HG03103 (cell line): Measurements from ENCODE around the gene SF3B2.
"Not testable (repeated sequence)": the region's sequence is repeated elsewhere in the genome, so short reads cannot be mapped to it uniquely, and the experiment has no call there.

Experiments used
- ATAC-seq: cut with Tn5 transposase; IDR thresholded peaks from one replicate; pipeline ENCODE4 v1.9.1; 2021; ENCODE audit warnings: low read depth; ENCODE audit not compliant: unreplicated experiment

The SF3B2 gene, protein sequence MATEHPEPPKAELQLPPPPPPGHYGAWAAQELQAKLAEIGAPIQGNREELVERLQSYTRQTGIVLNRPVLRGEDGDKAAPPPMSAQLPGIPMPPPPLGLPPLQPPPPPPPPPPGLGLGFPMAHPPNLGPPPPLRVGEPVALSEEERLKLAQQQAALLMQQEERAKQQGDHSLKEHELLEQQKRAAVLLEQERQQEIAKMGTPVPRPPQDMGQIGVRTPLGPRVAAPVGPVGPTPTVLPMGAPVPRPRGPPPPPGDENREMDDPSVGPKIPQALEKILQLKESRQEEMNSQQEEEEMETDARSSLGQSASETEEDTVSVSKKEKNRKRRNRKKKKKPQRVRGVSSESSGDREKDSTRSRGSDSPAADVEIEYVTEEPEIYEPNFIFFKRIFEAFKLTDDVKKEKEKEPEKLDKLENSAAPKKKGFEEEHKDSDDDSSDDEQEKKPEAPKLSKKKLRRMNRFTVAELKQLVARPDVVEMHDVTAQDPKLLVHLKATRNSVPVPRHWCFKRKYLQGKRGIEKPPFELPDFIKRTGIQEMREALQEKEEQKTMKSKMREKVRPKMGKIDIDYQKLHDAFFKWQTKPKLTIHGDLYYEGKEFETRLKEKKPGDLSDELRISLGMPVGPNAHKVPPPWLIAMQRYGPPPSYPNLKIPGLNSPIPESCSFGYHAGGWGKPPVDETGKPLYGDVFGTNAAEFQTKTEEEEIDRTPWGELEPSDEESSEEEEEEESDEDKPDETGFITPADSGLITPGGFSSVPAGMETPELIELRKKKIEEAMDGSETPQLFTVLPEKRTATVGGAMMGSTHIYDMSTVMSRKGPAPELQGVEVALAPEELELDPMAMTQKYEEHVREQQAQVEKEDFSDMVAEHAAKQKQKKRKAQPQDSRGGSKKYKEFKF

DNA sequence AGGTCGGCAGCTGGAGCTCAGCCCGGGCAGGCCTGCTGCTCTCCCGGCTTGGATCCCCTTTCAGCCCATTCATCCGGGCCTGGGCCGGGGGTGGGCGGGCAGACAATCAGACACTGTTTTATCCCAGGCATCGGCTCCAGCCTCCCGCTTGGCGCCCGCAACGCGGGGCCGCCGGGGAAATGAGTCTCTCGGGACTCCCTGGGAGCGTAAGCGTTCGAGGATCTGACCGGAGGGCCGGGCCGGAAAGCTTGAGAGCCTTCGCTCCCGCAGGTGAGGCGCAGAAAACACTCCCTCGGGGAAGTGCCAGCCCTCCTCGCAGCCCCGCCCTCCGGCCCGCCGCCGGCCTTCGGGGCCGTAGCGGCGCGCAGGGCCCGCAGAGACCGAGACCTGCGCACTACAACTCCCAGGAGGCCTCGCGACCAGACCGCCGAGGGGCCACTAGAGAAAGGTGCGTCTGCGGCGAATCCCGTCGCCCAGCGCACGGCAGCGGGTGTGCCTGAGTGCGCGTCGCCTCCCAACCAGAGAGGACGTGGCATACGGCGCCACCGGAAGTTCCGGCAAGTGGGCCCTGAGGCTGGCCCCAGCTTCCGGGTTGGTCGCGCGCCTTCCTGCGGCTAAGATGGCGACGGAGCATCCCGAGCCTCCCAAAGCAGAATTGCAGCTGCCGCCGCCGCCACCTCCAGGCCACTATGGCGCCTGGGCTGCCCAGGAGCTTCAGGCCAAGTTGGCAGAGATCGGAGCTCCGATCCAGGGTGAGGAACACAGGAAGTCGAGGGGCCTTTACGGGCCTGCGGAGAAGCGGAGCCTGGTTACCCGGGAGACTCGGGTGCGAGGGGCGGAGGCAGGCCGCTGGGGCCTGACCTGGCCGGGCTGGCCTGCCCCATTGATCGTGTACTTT, at the start of gene SF3B2:
TSS of gene SF3B2 (plus strand) at position 599 of the 898 bp plus-strand sequence. CDS start at position 620, 21 bp downstream.
- ATAC-seq, result peak; percentile 87

DNA sequence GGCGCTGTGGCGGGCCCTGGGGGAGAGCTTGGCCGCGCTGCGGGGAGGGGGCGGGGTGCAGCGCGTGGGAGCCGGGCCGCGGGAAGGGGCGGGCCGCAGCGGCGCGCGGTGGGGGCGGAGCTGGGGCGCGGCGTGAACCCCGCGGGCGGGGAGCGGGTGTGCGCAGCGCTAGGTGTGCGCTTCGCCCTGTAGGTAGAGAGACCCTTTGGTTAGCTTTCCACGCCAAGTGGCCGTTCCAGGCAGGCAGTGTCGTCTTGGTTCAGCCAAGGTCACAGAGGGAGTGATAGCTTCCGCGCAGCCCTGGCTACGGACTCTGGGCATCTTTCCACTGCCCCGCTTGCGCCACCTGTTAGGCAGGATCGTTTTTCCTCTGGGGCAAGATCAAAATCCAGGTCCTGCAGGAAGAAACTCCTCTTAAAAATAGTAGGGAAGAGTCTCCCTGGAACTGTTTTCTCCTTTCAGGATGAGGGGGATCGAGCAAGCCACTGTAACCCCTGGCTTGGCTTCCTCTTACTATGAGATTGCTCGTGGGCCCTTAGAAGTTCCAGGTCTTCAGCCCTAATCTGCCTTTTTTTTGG, 49.4 kb upstream of the SF3B2 start:
- ATAC-seq, result peak; percentile 34

DNA sequence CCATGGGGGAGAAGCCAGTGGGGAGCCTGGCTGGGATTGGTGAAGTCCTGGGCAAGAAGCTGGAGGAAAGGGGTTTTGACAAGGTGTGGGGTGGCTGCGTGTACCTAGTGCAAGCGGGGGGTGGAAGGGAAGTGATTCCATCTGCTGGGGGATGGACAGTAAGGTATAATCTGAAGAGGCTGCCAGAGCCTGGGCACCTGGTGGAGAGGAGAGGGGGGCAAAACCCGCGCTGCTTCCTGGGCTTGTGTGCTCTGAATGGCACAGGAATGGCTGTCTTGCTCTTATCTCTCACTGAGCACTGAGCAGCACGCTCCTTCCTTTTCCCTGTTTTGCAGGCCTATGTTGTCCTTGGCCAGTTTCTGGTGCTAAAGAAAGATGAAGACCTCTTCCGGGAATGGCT, 48.9 kb upstream of the SF3B2 start:
- ATAC-seq, result no peak

DNA sequence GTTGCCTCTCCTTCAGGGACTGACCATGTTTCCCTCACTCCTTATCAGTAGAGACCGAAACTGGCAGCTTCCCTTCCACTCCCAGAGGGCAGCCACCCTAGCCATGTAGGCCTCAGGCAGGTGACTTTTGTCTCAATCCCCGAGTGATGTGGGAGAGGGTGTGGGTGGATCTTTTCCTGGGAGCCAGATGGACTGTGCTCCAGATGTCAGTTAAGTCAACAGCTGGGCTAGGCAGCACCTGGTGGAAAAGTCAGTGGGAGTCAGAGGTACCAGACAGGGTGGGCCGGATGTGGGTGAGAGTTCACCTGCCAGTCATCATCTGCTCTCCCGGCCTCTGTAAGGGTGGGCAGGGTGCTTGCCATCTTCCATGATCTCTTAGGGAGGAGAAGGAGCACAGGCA, 48.0 kb upstream of the SF3B2 start:
- ATAC-seq, result no peak

DNA sequence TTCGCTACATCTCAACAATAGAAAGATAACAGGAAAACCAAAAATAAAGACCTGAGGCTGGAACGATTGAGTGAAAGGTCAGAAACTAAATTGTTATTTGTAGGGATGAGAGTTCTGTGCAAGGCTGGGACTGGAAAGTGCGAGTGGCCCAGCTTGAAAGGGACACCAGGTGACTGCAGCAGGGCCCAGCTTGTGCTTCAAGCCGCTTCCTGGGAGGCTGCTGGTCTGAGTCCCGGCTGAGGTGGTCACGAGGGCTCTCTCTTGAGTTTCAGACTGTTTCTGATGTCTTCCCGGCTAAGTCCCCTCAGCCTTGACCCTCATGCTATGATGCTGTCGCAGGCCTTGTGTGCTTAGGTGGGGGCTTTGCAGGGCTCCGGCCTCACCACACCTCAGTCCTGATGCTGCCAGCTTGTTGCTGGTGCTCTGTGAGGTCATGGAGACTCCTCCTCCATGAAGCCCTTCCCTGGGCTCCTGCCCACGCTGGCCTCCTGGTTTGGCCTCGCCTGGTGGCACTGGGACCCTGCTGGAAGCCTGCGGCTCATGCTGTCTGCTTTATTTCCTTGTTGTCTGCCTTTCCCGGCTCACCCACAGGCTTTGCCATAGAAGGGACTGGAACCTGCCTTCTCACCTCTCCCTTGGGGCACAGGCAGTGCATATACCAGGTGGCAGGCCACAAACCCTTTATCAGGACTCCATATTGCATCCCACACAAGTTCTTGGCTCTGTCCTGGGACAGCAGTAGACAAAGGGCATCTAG, 45.9 kb upstream of the SF3B2 start:
- ATAC-seq, result no peak

DNA sequence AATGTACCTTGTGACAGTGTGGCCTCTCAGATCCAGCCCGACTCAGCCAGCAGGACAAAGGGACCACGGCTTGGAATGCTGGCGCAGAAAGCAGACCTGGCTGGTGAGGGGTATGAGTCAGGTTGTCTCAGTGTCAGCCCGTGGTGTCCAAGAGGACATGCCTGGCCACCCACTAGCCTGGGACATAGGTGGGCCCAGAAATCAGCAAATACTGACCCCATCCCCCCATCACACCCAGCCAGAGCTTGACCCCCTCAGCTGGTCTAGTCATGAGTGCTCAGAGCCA, 45.3 kb upstream of the SF3B2 start:
- ATAC-seq, result no peak

DNA sequence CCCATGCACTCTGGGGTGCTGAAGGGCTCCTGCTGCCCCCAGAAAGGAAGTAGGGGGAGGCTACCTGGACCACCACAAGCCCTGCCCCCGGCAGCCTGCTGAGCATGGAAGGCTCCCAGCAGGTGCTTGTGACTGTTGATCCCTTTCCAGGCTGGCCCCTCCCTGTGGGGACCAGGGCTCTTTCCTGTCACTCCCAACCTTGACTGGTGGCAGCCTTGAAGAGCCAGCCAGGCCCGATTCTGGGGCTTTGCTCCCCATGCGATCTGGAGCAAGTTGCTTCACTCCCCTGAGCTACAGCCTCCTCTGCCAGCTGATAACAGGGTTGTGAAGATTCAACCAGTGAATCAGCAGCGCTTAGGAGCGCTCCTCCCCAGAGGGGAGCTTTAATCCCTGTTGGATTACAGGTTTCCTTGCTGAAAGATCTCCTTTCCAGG, 44.9 kb upstream of the SF3B2 start:
- ATAC-seq, result no peak

DNA sequence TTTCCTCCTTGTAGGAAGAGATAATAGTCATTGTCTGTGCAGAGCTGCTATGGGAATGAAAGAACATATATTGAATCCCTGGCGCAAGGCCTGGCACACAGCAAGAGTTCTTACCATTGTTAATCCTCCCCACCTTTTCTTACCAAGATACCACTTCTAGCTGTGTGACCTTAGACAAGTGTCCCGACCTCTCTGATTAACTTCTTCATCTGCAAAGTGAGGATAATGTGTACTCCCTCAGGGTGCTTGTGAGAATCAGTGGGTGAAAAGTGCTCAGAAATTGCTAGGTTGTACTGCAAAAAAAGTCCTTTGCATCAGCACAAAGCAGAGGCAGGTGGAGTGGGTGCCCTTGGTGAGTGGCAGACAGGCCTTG, 44.1 kb upstream of the SF3B2 start:
- no peak for ATAC-seq

DNA sequence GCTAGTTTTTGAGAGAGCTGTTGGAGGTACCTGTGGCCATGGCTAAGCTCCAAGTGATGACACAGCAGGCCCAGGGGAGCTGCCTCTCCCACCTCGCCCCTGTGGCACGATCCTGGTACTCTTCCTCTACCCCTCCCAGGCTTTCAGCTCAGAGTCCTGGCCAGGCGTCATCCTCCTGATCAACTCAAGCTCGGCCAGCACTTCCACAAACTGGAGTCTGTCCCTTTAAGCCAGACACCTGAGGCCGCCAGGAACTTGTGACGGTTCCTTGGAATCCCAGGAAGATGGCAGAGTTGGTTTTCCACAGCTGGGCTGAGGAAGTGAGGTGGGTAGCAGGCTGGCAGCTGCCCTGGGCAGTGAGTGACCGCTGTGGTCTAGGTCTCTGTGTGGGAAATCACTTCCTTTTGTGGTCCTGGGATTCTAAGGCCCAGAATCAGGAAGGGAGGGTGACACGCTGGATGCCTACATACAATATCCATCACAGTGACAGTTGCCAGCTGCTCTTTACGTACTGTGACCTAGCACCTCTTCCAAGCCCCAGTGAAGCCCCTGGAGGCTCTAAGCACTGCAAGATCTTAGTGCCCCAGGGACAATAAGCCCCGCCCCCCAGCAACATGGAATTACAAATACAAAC, 43.6 kb upstream of the SF3B2 start:
- ATAC-seq, result no peak

DNA sequence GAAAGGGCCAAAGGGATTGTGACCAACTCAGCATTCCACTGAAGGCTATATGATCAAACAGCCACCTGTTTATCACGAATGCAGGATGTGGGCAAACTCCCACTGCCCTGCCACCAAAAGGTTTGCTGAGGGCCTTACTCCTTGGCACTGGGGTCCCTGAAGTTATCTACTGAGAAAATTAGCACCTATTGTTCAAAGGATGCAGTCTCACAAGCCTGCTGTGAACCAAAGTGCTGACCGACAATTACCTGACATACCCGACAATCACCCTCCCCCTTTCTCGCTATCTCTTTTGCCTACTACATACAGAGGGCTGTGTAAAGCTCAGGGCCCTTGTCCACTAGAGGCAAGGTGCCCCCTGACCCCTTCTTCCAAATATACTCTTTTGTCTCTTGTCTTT, 42.1 kb upstream of the SF3B2 start:
- ATAC-seq, result not testable (repeated sequence)

DNA sequence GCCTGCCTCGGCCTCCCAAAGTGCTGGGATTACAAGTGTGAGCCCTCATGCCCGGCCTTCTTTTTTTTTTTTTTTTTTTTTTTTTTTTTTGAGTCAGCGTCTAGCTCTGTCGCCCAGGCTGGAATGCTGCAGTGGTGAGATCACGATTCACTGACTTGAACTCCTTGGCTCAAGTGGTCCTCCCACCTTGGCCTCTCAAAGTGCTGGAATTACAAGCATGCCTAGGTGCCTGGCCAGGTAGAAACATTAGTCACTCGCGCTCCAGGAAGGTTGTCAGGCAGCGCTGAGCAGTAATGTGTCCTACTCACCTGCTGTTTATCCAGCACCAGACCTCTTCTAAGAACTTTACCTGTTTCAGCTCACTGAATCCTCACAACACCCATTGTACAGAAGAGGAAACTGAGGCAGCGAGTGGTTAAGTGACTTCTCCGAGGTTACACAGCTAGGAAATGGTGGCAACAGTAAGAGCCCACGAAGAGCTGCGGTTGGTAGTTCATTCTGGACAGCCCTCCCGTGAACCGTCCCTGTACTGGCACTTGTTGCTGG, 40.9 kb upstream of the SF3B2 start:
- no peak for ATAC-seq

DNA sequence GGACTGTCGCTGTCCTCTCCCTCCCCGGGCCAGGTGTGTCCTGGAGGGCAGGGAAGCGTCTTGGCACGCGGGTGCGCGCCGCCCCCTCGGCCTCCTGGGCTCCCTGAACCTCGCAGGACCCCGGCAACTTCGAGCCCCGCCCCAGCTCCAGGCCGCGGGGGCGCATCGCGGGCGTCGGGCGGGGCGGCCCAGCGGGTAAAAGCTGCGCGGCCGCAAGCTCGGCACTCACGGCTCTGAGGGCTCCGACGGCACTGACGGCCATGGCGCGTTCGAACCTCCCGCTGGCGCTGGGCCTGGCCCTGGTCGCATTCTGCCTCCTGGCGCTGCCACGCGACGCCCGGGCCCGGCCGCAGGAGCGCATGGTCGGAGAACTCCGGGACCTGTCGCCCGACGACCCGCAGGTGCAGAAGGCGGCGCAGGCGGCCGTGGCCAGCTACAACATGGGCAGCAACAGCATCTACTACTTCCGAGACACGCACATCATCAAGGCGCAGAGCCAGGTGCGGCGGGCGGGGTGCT, 40.3 kb upstream of the SF3B2 start, which contains the start of gene CST6:
TSS of gene CST6 (plus strand) at position 224 of the 519 bp plus-strand sequence. CDS start at position 261, 37 bp downstream.
- no peak for ATAC-seq

DNA sequence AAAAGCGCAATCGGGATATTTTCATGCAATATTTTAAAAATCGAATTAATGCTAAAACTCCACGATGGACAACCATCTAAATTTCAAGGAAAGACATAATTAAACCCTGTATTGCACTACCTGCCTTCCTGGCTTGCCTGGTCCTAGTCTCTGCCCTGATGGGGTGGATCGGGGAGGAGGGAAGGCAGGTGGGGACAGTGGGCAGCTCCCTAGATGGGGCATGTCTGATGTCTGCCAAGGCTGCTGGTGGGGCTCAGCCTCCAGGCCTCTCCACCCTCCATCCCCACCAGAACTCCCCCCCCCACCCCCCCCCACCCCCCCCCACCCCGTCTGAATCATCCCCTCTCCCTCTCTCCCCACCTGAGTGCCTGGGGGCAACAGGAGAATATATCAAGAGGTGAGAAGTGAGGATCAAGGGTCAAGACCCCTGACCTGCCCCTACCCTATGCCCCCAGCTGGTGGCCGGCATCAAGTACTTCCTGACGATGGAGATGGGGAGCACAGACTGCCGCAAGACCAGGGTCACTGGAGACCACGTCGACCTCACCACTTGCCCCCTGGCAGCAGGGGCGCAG, 39.7 kb upstream of the SF3B2 start:
- no peak for ATAC-seq

DNA sequence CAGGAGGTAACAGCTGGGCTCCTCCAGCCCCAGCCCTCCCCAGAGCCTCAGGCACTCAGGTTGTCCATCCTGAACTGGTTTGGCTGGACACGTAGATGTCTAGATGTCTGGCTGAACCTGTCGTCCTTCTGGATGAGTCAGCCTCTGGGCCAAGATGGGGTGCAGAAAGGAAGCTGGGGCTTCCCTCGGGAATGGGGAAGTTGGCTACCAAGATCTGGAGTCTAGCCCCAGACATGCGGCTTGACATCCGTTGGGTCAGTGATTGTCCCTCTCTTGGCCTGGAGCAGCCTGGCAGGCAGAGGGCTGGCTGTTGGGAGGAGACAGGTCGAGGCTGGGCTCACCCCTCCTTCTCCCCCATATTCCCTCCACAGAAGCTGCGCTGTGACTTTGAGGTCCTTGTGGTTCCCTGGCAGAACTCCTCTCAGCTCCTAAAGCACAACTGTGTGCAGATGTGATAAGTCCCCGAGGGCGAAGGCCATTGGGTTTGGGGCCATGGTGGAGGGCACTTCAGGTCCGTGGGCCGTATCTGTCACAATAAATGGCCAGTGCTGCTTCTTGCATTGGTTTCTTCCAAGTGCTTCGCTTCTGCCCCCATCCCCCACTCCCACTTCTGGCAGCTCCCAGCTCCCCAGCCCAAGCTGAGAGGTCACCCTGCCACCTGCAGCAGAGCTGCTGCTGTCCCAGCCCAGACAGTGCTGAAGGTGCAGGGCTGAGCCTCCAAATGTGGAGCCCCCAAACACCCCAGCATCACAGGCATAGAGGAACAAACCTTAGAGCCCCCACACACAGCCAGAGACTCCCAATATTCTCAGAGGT, 39.0 kb upstream of the SF3B2 start:
- no peak for ATAC-seq

DNA sequence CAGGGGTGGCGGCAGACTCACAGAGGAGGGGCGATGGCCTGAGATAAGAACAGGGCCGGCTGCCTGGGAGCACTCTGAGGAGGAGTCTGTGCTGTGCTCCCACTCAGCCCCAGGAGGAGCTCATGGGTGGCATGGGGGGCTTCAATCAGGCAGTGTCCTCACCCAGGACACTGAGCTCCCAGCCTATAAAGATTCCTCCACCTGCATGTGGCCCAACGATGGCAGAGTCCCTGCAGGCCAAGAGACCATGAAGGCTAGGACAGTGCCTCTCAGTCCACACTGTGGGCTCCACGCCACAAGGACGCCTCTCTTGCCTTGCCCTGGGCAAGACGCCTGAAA, 38.4 kb upstream of the SF3B2 start:
- no peak for ATAC-seq

DNA sequence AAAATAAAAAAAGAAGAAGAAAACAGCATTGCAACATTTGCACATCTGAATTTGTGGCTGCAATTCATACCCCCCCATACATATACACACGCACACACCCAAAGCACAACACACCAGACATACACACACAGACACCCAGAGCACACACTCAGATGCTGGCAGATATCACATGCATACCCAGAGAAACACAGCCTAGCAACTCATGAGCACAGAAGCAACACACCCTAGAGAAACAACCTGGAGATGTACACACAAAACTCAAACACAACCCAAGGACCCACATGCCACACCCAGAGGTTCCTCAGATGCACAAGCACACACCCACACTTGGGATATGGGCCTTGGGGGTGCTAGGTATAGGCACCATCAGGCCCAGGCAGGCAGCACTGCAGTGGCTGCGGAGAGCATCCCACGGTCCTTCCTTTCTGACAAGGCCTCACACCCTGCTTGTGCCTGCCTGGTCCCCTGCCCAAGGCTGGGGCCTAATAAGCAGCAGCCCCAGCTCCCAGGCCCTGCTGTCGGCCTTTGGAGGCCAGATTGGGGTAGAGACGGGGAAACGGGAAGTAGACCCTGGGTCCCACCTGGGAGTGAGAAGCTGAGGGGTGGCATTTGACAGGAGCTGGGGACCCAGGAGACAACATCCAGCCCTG, 37.2 kb upstream of the SF3B2 start:
- no peak for ATAC-seq

DNA sequence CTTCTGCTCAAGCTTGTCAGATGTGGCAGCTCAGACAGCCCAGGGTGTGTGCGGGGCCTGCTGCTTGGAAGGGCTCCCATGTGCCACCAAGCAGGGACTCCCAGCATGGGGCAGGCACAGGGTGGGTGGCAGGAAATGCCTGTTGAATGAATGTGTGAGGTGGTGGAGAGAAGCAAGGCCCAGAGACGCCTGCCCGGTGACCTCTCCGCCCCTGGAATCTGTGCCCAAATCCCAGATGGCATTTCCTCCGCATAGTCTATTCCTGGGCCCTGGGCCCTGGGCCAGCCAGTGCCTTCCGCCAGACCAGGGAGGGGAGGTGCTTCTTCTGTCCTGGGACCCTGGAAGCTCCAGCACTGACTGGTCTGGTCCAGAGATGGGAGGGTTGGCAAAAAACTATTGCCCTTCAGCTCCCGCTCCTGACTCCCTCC, 36.7 kb upstream of the SF3B2 start:
- no peak for ATAC-seq
